Subcutaneous preadipocyte (primary cell): ENCODE results near the gene RNU6-7. TPM values are rescaled to one million over a fixed set of nuclear protein-coding genes. Genes with fewer than 3 reads are reported as not detected.

Experiments
- small RNA-seq: library from RNA; depleted of rRNA; stranded (forward); fragments of <200 nt; gene quantifications from one replicate; pipeline ENCODE3, GENCODE V24; 2012
- total RNA-seq: library from RNA; depleted of rRNA; stranded (reverse); fragments of >200 nt; gene quantifications from 2 replicates; pipeline ENCODE4 v1.2.3, GENCODE V29; 2012

RNU6-7 gene
- not detected in 2 replicates for total RNA-seq

DNA sequence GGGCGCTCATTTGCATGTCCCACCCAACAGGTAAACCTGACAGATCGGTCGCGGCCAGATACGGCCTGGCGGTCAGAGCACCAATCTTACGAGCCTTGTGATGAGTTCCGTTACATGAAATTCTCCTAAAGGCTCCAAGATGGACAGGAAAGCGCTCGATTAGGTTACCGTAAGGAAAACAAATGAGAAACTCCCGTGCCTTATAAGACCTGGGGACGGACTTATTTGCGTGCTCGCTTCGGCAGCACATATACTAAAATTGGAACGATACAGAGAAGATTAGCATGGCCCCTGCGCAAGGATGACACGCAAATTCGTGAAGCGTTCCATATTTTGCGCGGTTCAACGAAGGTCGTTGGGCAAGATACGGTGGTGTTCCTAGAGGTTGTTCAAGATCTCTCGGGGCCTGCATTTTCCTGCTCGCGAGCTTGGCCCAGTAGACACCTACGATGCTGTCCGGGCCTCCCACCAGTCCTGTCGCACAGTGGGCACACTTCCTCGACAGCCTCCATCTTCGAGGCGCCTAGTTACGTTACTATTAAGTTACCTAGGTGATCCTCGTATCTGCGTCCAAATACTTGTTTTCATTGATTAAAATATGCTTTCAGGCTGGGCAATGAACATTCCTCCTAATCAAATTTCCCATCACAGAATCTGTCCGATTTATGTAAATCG is at the start of gene RNU6-7:
TSS of gene RNU6-7 (plus strand) at position 230 of the 675 bp plus-strand sequence.

DNA sequence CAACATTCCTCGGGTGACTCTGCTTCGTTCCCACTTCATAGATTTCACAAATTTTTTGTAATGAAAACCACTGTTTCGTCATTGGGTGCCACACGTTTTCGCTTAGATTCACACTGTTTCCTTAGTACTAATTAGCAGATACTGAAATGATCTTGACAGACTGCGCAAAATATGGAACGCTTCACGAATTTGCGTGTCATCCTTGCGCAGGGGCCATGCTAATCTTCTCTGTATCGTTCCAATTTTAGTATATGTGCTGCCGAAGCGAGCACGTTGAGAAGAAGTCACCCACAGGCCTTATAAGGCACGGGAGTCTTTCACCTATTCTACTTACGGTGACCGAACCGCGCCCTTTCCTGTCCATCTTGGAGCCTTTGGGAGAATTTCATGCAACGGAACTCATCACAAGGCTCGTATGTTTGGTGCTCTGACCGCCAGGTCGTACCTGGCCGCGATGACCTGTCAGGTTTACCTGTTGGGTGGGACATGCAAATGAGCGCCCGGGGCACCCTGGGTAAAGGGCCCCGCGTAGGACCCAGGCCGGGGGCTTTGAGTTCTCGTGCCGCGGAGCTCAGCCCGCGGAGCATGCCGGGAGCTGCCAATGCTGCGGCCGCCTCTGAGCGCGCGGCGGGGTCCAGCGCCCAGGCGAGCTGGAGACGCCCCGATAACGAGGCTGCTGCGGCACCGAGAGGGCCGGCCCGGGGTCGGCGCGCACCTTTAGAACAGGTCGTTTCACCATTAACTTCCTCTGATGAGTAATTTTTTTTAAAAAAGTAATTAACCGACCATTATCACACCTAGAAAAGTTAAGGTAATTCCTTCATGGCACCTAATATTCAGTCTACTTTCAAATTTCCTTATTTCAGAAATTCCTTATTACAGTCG is 1.4 kb downstream of the RNU6-7 start, which contains the start of gene RNU6-8:
TSS of gene RNU6-8 (minus strand) at position 272 of the 885 bp plus-strand sequence.

Small RNAs within 50 kb of the gene (small RNA-seq; reads per million reads assigned to genes)
- not detected for gene RNU6-7
- 3.0 reads per million, percentile 87 among the genes with 10 or more reads in this experiment for gene RNU6-8

Other genes starting within 250 kb of the RNU6-7 start
- gene ARHGAP5, start 124.7 kb upstream of the RNU6-7 start, total RNA-seq, result 45.6 and 56.3 TPM in 2 replicates
- gene RNU6-8, start 1.2 kb downstream of the RNU6-7 start, total RNA-seq, result not detected in 2 replicates
- gene AKAP6, start 127.3 kb downstream of the RNU6-7 start, total RNA-seq, result 22.7 and 25.0 TPM in 2 replicates